AG09309 (cell line): ENCODE data around the gene TMBIM1.

ENCODE experiments used
- DNase-seq: peaks from one replicate; pipeline ENCODE4 v3.0.0-alpha.2; 2010; ENCODE audit warnings: low read depth
- H3K4me3 ChIP-seq: 2 replicates; pipeline ENCODE4 v1.5.1; 2011; ENCODE audit warnings: mild to moderate bottlenecking, low read depth, low read length, moderate library complexity; ENCODE audit not compliant: control insufficient read depth
- TF ChIP-seq, protein P1 (sequence below): IDR thresholded peaks from 2 replicates; pipeline ENCODE4 v1.5.1; 2011; ENCODE audit warnings: mild to moderate bottlenecking, low read depth, low read length, inconsistent platforms; ENCODE audit not compliant: insufficient read depth, control insufficient read depth; ENCODE audit errors: missing control alignments

The TMBIM1 gene

DNA sequence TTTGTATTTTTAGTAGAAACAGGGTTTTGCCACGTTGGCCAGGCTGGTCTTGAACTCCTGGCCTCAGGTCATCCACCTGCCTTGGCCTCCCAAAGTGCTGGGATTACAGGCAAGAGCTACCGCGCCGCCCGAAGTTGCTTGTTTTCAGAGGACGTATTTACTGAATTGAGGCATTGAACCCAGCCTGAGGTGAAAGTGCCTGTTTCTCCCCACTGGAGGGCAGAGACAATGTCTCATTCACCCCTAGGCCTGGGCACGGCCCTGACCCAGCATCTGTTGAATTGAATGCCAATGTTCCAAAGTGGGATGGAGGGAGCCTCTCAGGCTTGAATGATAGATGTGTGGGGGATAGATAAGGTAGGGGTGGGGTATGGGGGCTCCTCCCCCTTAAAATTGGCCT, 4.5 kb upstream of the TMBIM1 start:
- TF ChIP-seq, protein P1, sequence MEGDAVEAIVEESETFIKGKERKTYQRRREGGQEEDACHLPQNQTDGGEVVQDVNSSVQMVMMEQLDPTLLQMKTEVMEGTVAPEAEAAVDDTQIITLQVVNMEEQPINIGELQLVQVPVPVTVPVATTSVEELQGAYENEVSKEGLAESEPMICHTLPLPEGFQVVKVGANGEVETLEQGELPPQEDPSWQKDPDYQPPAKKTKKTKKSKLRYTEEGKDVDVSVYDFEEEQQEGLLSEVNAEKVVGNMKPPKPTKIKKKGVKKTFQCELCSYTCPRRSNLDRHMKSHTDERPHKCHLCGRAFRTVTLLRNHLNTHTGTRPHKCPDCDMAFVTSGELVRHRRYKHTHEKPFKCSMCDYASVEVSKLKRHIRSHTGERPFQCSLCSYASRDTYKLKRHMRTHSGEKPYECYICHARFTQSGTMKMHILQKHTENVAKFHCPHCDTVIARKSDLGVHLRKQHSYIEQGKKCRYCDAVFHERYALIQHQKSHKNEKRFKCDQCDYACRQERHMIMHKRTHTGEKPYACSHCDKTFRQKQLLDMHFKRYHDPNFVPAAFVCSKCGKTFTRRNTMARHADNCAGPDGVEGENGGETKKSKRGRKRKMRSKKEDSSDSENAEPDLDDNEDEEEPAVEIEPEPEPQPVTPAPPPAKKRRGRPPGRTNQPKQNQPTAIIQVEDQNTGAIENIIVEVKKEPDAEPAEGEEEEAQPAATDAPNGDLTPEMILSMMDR = no peak
- H3K4me3 ChIP-seq = no peak overlapping the region
- DNase-seq = no peak

DNA sequence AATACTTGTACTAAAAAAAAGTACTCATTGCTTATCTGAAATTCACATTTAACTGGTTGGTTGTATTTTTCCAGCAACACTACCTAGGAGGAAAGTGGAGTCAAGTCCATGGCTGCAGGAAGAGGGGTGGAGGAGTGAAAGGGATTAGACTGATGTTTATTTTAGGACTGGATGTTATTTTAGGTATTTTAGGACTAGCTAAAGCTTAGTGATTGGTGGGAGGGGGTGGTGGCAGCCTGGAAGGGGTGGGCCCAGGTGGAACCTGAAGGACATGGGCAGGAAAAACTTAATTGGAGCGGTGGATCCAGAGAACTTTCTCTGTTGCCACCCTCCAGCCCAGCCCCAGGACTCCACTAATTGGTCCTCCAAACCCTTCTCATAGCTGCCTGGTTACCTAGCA, 3.9 kb upstream of the TMBIM1 start:
- TF ChIP-seq, protein P1 = no peak
- H3K4me3 ChIP-seq = no peak overlapping the region
- DNase-seq = no peak

DNA sequence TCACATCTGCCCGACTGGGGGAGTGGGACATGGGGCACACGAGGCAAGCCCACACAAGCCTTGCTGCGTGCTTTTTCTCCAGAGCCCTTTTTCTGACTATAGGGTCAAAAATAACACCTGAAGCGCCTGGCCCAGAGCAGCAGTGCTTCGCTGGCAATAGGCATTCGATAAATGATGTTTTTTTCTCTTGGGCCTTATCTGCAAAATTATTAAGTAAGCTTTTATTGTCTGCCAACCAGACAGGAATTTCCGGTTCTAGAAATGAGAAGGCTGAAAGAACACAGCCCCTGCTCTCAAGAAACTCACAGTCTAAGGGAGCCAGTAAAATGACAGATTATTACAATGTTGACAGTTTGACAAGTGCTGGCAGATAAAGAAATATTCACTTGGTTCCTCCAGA, 2.7 kb upstream of the TMBIM1 start:
- no peak overlapping the region for H3K4me3 ChIP-seq
- TF ChIP-seq, protein P1 = no peak
- DNase-seq = no peak

DNA sequence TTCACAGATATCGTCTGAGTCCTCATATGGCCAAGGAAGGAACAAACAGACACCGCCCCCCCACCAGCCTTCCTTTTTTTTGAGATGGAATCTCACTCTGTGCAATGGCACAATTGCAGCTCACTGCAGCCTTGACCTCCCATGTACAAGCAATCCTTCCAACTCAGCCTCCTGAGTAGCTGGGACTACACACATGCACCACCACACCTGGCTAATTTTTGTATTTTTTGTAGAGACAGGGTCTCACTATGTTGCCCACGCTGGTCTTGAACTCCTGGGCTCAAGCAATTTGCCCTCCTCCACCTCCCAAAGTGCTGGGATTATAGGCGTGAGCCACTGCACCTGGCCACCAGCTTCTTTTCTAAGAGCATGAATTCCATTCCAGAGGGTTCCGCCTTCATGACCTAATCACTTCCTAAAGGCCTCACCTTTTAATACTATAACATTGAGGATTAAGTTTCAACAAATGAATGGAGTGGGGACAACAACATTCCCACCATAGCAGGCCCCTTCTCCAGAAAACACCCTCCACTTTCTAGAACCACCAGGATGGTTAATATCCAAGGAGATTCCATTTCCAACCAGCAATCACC, 2.2 kb upstream of the TMBIM1 start:
- no peak overlapping the region for H3K4me3 ChIP-seq
- TF ChIP-seq, protein P1 = no peak
- no peak for DNase-seq

DNA sequence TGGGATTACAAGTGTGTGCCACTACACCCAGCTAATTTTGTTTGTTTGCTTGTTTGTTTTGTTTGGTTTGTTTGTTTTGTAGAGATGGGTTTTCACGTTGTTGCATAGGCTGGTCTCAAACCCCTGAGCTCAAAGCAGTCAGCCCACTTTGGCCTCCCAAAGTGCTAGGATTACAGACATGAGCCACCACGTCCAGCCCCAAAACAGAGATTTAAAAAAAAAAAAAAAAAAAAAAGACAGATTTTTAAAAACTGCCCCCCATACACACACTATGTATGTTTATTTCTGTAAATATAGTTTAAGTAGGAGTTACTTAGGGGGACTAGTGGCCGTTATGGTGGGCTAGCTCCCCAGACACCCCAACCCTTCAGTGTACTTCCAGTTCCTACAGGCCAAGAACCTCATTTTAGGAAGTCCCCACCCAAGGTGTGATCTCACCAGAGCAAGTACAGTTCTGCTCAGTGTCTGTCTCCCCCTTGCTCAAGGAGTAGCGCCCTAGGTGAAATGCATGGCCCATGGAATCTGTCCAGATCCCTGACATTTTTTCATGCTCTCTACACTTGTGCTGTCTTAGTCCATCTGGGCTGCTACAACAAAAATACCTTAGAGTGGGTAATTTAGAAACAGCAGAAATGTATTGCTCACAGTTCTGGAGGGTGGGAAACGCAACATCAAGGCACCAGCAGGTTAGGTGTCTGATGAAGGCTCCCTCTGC, 1.6 kb upstream of the TMBIM1 start:
- no peak for DNase-seq
- H3K4me3 ChIP-seq = no peak overlapping the region
- TF ChIP-seq, protein P1 = no peak

DNA sequence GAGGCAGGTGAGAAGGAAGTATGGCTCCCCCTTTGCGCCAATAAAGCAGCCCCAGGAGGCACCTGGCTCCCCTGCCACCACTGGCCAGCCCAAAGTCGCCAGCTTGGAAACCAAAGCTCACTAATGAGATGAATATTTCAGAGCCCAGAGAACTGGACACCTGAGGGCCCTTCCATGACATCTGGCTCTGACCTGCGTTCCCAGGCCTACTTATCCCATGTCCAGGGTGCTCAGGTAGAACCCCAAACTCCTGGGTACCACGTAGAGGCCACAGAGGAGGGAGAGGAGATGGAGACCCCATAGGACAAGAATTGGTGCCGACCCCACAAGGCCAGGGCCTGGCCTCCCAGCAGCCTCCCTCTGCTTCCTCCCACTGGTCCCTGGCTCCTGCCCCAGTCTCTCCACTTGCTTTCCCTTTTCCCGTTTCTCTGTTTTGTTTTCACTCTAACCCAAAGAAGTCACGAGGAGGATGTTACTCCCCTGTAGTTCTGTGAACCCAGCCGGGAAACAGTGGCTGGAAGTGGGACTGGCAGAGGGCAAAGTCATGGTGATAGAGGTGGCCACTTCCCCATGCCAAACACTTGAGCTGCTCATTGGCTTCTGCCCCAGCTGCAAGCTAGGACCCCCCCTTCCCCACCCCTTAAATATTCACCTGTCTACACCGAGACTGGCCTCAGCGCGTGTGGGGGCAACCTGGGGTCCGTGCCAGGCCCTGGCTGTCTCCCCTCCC, 820 bp downstream of the TMBIM1 start:
- peak overlapping the region; percentile 67 for H3K4me3 ChIP-seq
- no peak for DNase-seq
- TF ChIP-seq, protein P1 = no peak
